AG08395 (cell line): ENCODE results near the gene RTN4R.
"Not testable (repeated sequence)": the region's sequence is repeated elsewhere in the genome, so short reads cannot be mapped to it uniquely, and the experiment has no call there.

Source experiments
- DNase-seq: peaks from one replicate; pipeline ENCODE4 v3.0.0; 2012; ENCODE audit warnings: mixed read lengths, low spot score

Gene RTN4R

GRCh38 chr22:20305894-20306645 lies 38.0 kb upstream of the RTN4R start:
- DNase-seq: no peak

- not testable (repeated sequence) for DNase-seq
These were observed 37.2 kb upstream of the RTN4R start for GRCh38 chr22:20305230-20305893.

- no peak for DNase-seq
These were observed 36.5 kb upstream of the RTN4R start for GRCh38 chr22:20304646-20305045.

GRCh38 chr22:20303229-20303534 lies 35.1 kb upstream of the RTN4R start:
- DNase-seq: not testable (repeated sequence)

- DNase-seq: no peak
These were observed 34.5 kb upstream of the RTN4R start for GRCh38 chr22:20302438-20303228.

- DNase-seq: no peak
These were observed 31.6 kb upstream of the RTN4R start for GRCh38 chr22:20299746-20300136.

GRCh38 chr22:20298803-20299745 lies 31.0 kb upstream of the RTN4R start:
- DNase-seq: peak; percentile 71

GRCh38 chr22:20298110-20298802 lies 30.1 kb upstream of the RTN4R start:
- DNase-seq: no peak

- DNase-seq: no peak
These were observed 29.4 kb upstream of the RTN4R start for GRCh38 chr22:20297414-20298109.

GRCh38 chr22:20296598-20296997 lies 28.5 kb upstream of the RTN4R start:
- DNase-seq: no peak

GRCh38 chr22:20295262-20296064 lies 27.3 kb upstream of the RTN4R start:
- DNase-seq: no peak

GRCh38 chr22:20292673-20293232 lies 24.6 kb upstream of the RTN4R start:
- DNase-seq: no peak

- DNase-seq: no peak
These were observed 24.0 kb upstream of the RTN4R start for GRCh38 chr22:20292108-20292507.

GRCh38 chr22:20291604-20292063 lies 23.5 kb upstream of the RTN4R start:
- no peak for DNase-seq

- no peak for DNase-seq
These were observed 23.1 kb upstream of the RTN4R start for GRCh38 chr22:20291249-20291586.

- DNase-seq: no peak
These were observed 22.6 kb upstream of the RTN4R start for GRCh38 chr22:20290578-20291248.

GRCh38 chr22:20290045-20290392 lies 21.9 kb upstream of the RTN4R start:
- no peak for DNase-seq

GRCh38 chr22:20289182-20290044 lies 21.3 kb upstream of the RTN4R start:
- not testable (repeated sequence) for DNase-seq
